HepG2 (cell line): ENCODE results near the gene TEKT1. TPM values are rescaled to one million over a fixed set of nuclear protein-coding genes. Genes with fewer than 3 reads are reported as not detected.

Source experiments
- ATAC-seq: fragments of 200-7000 bp; cut with Tn5 transposase; 3 replicates; pipeline ENCODE4 v1.9.1; 2020; ENCODE audit warnings: mild to moderate bottlenecking, moderate library complexity
- BruUV-seq: library from RNA; stranded (reverse); fragments of 400-500 nt; replicated peaks from 2 replicates; lab custom pipeline; 2021; lab: Mats Ljungman, UMichigan
- CTCF ChIA-PET: fragments of 300-600 bp; formaldehyde crosslinking; extraction: SDS; loops from one replicate; lab custom pipeline; 2021; ENCODE audit warnings: low total read pairs, inconsistent platforms, low intra/inter-chr PET ratio; lab: Yijun Ruan, JAX
- POLR2A ChIA-PET: fragments of 350-600 bp; sonication (Branson Sonifier 250); formaldehyde crosslinking; loops from one replicate; lab custom pipeline; 2020; ENCODE audit warnings: antibody characterized with exemption, inconsistent platforms; lab: Yijun Ruan, JAX
- DNase-seq: peaks from one replicate; pipeline ENCODE4 v3.0.0-alpha.2; 2015; ENCODE audit warnings: low spot score
- FAIRE-seq: peaks from 3 replicates; lab custom pipeline; 2011; peaks lifted over from hg19 to GRCh38; lab: Jason Lieb, UNC
- H2AFZ ChIP-seq: one replicate; pipeline ENCODE4 v1.6.1; 2011; ENCODE audit warnings: low read length, inconsistent platforms
- H3K27ac ChIP-seq: fragments of 300-600 bp; 3 replicates; pipeline ENCODE4 v1.8.0; 2011; ENCODE audit warnings: mixed run types, mild to moderate bottlenecking, mixed read lengths, low read length, inconsistent platforms; ENCODE audit not compliant: insufficient read depth; ENCODE audit errors: extremely low read length
- H3K27me3 ChIP-seq, 2 experiments: fragments of 200-600 bp in 1 of 2; 2 replicates in 1 of 2; 3 replicates in 1 of 2; pipeline versions ENCODE4 v1.6.0 to v1.8.0; 2011; ENCODE audit warnings: low read length in 2 of 2, mild to moderate bottlenecking in 2 of 2, moderate library complexity in 2 of 2, inconsistent platforms in 1 of 2; ENCODE audit not compliant: insufficient read depth in 2 of 2, control insufficient read depth in 1 of 2
- H3K36me3 ChIP-seq, 2 experiments: fragments of 200-600 bp in 1 of 2; replicated peaks in 1 of 2; 2 replicates in 1 of 2; 3 replicates in 1 of 2; pipeline versions ENCODE4 v1.5.1 to v1.8.0; 2011; ENCODE audit warnings: low read length in 2 of 2, inconsistent platforms in 1 of 2; ENCODE audit not compliant: insufficient read depth in 2 of 2, control insufficient read depth in 1 of 2
- H3K4me1 ChIP-seq: 2 replicates; pipeline ENCODE4 v1.5.1; 2012; ENCODE audit warnings: low read length, inconsistent platforms; ENCODE audit not compliant: insufficient read depth
- H3K4me2 ChIP-seq: 2 replicates; pipeline ENCODE4 v1.6.0; 2011; ENCODE audit warnings: low read depth, low read length, inconsistent platforms
- H3K4me3 ChIP-seq, 3 experiments: fragments of 200-600 bp in 1 of 3; sonication (generic), shearing (Covaris generic) in 1 of 3; replicated peaks in 1 of 3; 2 replicates each; pipeline ENCODE4 v1.5.1; 2011 to 2016; ENCODE audit warnings: low read length in 3 of 3, inconsistent platforms in 2 of 3, low read depth in 2 of 3, mild to moderate bottlenecking in 2 of 3, control low read depth in 1 of 3, mixed read lengths in 1 of 3; ENCODE audit not compliant: insufficient read depth in 1 of 3
- H3K79me2 ChIP-seq: one replicate; pipeline ENCODE4 v1.6.1; 2011; ENCODE audit warnings: low read length, inconsistent platforms; ENCODE audit not compliant: insufficient read depth
- H3K9ac ChIP-seq: 2 replicates; pipeline ENCODE4 v1.6.0; 2011; ENCODE audit warnings: mild to moderate bottlenecking, low read depth, low read length, inconsistent platforms; ENCODE audit not compliant: insufficient read depth
- H3K9me3 ChIP-seq: 2 replicates; pipeline ENCODE4 v1.5.1; 2012; ENCODE audit warnings: mild to moderate bottlenecking, low read length
- H4K20me1 ChIP-seq: 2 replicates; pipeline ENCODE4 v1.6.0; 2011; ENCODE audit warnings: inconsistent platforms, mild to moderate bottlenecking, low read length, moderate library complexity; ENCODE audit not compliant: insufficient read depth
- CC2D1A ChIP-seq: sonication (generic); formaldehyde crosslinking; IDR thresholded peaks from 2 replicates; pipeline ENCODE4 v1.8.1; 2023; ENCODE audit warnings: mild to moderate bottlenecking, missing genetic modification reagents
- FOSL2 ChIP-seq: sonication (generic); formaldehyde crosslinking; IDR thresholded peaks from 2 replicates; pipeline ENCODE4 v1.4.0; 2020; ENCODE audit warnings: missing genetic modification reagents
- HNRNPK ChIP-seq: fragments of 200-400 bp; formaldehyde crosslinking; IDR thresholded peaks from 2 replicates; pipeline ENCODE4 v1.6.1; 2018; ENCODE audit warnings: low read length, low read depth, moderate library complexity, mild to moderate bottlenecking; ENCODE audit not compliant: poor library complexity, severe bottlenecking
- JUNB ChIP-seq: sonication (generic); formaldehyde crosslinking; IDR thresholded peaks from 2 replicates; pipeline ENCODE4 v1.8.0; 2022; ENCODE audit warnings: missing genetic modification reagents, mild to moderate bottlenecking, borderline replicate concordance
- NCOA1 ChIP-seq: sonication (generic); formaldehyde crosslinking; IDR thresholded peaks from 2 replicates; pipeline ENCODE4 v1.9.0; 2021; ENCODE audit warnings: missing genetic modification reagents
- NCOR1 ChIP-seq: fragments of 200-600 bp; sonication (generic); IDR thresholded peaks from 2 replicates; pipeline ENCODE4 v1.7.0; 2017; ENCODE audit warnings: antibody characterized with exemption, low read length, borderline replicate concordance
- NFYC ChIP-seq: IDR thresholded peaks from 2 replicates; pipeline ENCODE4 v1.6.1; 2016; ENCODE audit warnings: missing genetic modification reagents, missing compliant biosample characterization
- ZIK1 ChIP-seq: sonication (generic); formaldehyde crosslinking; IDR thresholded peaks from 2 replicates; pipeline ENCODE4 v1.5.0; 2020; ENCODE audit warnings: mild to moderate bottlenecking, low read depth, missing genetic modification reagents, borderline replicate concordance
- ZNF143 ChIP-seq: sonication (generic); formaldehyde crosslinking; IDR thresholded peaks from 2 replicates; pipeline ENCODE4 v1.4.0; 2020; ENCODE audit warnings: missing genetic modification reagents
- ZNF451 ChIP-seq: sonication (generic); formaldehyde crosslinking; IDR thresholded peaks from 2 replicates; pipeline ENCODE4 v1.5.0; 2020; ENCODE audit warnings: mild to moderate bottlenecking, missing genetic modification reagents
- ZNF501 ChIP-seq: sonication (generic); formaldehyde crosslinking; IDR thresholded peaks from 2 replicates; pipeline ENCODE4 v1.5.1; 2020; ENCODE audit warnings: mild to moderate bottlenecking, moderate library complexity, missing genetic modification reagents
- ZNF75D ChIP-seq: sonication (generic); formaldehyde crosslinking; IDR thresholded peaks from 2 replicates; pipeline ENCODE4 v1.8.1; 2023; ENCODE audit warnings: missing genetic modification reagents, mild to moderate bottlenecking, borderline replicate concordance
- ZNF784 ChIP-seq: sonication (generic); formaldehyde crosslinking; IDR thresholded peaks from 2 replicates; pipeline ENCODE4 v1.5.1; 2020; ENCODE audit warnings: missing genetic modification reagents, mild to moderate bottlenecking, borderline replicate concordance
- ZSCAN20 ChIP-seq: sonication (generic); formaldehyde crosslinking; IDR thresholded peaks from 2 replicates; pipeline ENCODE4 v1.4.0; 2020; ENCODE audit warnings: missing genetic modification reagents, mild to moderate bottlenecking, borderline replicate concordance
- WGBS: methylation state at CpG from one replicate; pipeline ENCODE4 v1.1.6; 2017; ENCODE audit warnings: low lambda C conversion rate; 5-methylcytosine and 5-hydroxymethylcytosine counted together
- in situ Hi-C: cut with HindIII; loops from 2 replicates; pipeline ENCODE4 v1.10.0; 2017; ENCODE audit warnings: low pct_unique_long_range_greater_than_20kb; ENCODE audit not compliant: extremely low pct_ligation_motif_present
- intact Hi-C: fragments of 100-400 bp; cut with micrococcal nuclease; formaldehyde crosslinking; loops from one replicate; pipeline ENCODE4 v1.10.0; 2022; ENCODE audit not compliant: unreplicated experiment
- polyA plus RNA-seq, 8 experiments: library from polyadenylated mRNA; depleted of rRNA in 3 of 8; stranded (reverse) in 7 of 8; unstranded in 1 of 8; fragments of >200 nt; fragmentation: Illumina TruSeq in 4 of 8; extraction: Trizol in 4 of 8; gene quantifications; 2 replicates each; pipeline versions ENCODE4 v1.2.1 to v1.2.3, GENCODE V29; 2011 to 2016; ENCODE audit warnings: low read depth in 4 of 8, missing spikeins in 1 of 8, mixed read lengths in 1 of 8; ENCODE audit not compliant: insufficient read depth in 1 of 8
- total RNA-seq, 5 experiments: library from RNA; depleted of rRNA; stranded (reverse); fragments of >200 nt; fragmentation: Illumina TruSeq; extraction: Trizol; gene quantifications; 2 replicates each; pipeline ENCODE4 v1.2.3, GENCODE V29; 2016; ENCODE audit warnings: low read depth in 1 of 5

TEKT1 gene
- total and polyA plus RNA-seq, 2 of the 13 experiments (the other 11 are each of a cell fraction or from before 2014, with no cell fraction given), result not detected

GRCh38 chr17:6786618-6787017 is 44.9 kb downstream of the TEKT1 start:
- Histone ChIP-seq H3K9ac (no peak overlapping the region), H3K79me2 (no peaks in the 10 kb centered on the region), H3K27ac (no peak overlapping the region), H2AFZ (no peak overlapping the region), H3K9me3 (no peaks in the 10 kb centered on the region), H4K20me1 (no peaks in the 10 kb centered on the region), H3K36me3 (no peaks in the 10 kb centered on the region), H3K4me3 (no peak overlapping the region), H3K4me2 (peak overlapping the region; percentile 59), H3K27me3 (no peaks in the 10 kb centered on the region; a peak in 1 of 5 replicates), H3K4me1 (peaks cover 29% of the 10 kb centered on the region)
- ChIA-PET CTCF (no interaction called here), POLR2A (interaction anchor here (1.2 to 1.6 kb wide), 2 partner anchors 10 to 86 kb away, joined by 5 to 10 read pairs; no protein-coding TSS in a partner anchor)
- TF ChIP-seq ZSCAN20 (CRISPR knock-in tag), result no peak
- 0 out of 2 replicates have a peak, but pooled peaks have one; percentile 11 for TF ChIP-seq FOSL2
- FAIRE-seq (no peak), ATAC-seq (no peak), DNase-seq (no peak)
- WGBS, result 47% methylated on average over 8 of the region's 8 CpGs
- no TSS peak for BruUV-seq
- intact Hi-C loops (no loop called here), in situ Hi-C loops (no loop called here)

GRCh38 chr17:6782244-6782643 is 49.3 kb downstream of the TEKT1 start:
- Histone ChIP-seq H3K9me3 (no peaks in the 10 kb centered on the region), H3K79me2 (no peaks in the 10 kb centered on the region), H3K36me3 (no peaks in the 10 kb centered on the region), H2AFZ (no peak overlapping the region), H4K20me1 (no peaks in the 10 kb centered on the region), H3K27me3 (peaks cover 0 to 9% of the 10 kb centered on the region in 2 experiments; a peak in 1 of 5 replicates), H3K9ac (no peak overlapping the region), H3K27ac (no peak overlapping the region), H3K4me1 (peaks cover 23% of the 10 kb centered on the region), H3K4me3 (no peak overlapping the region), H3K4me2 (no peak overlapping the region)
- CTCF ChIA-PET, result no interaction called here
- DNase-seq (no peak), ATAC-seq (no peak), FAIRE-seq (no peak)
- intact Hi-C loops, result no loop called here
- no TSS peak for BruUV-seq
- POLR2A ChIA-PET, result no interaction called here
- WGBS, result 89% methylated on average over 4 of the region's 4 CpGs
- in situ Hi-C loops, result no loop called here
- TF ChIP-seq NCOR1, result no peak
- TF ChIP-seq ZNF75D, result no peak
- no peak for TF ChIP-seq ZNF451 (CRISPR knock-in tag)
- no peak for TF ChIP-seq ZIK1 (CRISPR knock-in tag)
- no peak for TF ChIP-seq JUNB
- TF ChIP-seq HNRNPK, result no peak
- no peak for TF ChIP-seq CC2D1A (CRISPR knock-in tag)
- no peak for TF ChIP-seq NCOA1
- TF ChIP-seq ZNF784 (CRISPR knock-in tag), result no peak
- TF ChIP-seq ZNF143 (CRISPR knock-in tag), result no peak
- no peak for TF ChIP-seq ZNF501 (CRISPR knock-in tag)
- no peak for TF ChIP-seq NFYC (CRISPR knock-in tag)
